ENCODE measurements around the gene COL5A3. TPM values are rescaled to one million over a fixed set of nuclear protein-coding genes. Genes with fewer than 3 reads are reported as not detected.

COL5A3 gene
- total RNA-seq, 1 experiment from 2014 or later = 0.26 TPM

DNA sequence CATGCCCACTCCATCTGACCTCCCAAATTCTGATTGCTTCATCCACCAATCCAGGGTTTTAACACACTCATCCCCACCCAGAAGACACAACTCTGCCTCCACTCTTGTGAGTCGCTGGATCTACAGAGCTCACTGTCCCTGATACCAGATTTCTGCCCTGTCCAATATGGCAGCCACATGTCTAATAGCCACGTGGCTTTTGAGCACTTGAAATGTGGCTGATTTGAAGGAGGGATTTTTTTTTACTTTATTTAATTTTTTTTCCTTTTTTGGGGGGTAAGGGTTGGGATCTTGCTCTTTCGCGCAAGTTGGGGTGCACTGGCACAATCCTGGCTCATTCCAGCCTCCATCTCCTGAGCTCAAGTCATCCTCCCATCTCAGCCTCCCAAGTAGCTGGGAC lies 49.2 kb downstream of the COL5A3 start:
- BruUV-seq (replicated peaks) = no TSS peak
- no peak overlapping the region for H3K4me3 Mint-ChIP-seq (ENCODE audit: low read depth, unreplicated experiment)
- CTCF ChIA-PET = interaction anchor here (0.6 kb wide), 1 partner anchor 8 kb away, joined by 3 read pairs; no protein-coding TSS in a partner anchor

DNA sequence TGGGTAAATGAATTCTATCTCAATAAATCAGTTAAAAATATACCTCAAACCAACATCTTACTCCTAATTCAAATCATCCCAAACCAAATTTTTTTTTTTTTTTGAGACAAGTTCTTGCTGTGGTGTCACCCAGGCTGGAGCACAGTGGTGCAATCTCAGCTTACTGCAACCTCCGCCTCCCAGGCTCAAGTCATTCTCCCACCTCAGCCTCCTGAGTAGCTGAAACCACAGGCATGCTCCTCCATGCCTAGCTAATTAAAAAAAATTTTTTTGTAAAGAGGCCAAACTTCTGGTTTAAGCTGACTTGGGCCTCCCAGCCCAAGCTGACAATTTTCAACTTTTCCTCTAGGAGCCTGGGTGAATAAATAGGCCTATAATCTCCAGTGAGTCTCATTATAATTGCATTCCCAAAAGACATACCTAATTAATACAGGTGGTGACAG lies 51.9 kb downstream of the COL5A3 start:
- TF ChIP-seq, protein P1, sequence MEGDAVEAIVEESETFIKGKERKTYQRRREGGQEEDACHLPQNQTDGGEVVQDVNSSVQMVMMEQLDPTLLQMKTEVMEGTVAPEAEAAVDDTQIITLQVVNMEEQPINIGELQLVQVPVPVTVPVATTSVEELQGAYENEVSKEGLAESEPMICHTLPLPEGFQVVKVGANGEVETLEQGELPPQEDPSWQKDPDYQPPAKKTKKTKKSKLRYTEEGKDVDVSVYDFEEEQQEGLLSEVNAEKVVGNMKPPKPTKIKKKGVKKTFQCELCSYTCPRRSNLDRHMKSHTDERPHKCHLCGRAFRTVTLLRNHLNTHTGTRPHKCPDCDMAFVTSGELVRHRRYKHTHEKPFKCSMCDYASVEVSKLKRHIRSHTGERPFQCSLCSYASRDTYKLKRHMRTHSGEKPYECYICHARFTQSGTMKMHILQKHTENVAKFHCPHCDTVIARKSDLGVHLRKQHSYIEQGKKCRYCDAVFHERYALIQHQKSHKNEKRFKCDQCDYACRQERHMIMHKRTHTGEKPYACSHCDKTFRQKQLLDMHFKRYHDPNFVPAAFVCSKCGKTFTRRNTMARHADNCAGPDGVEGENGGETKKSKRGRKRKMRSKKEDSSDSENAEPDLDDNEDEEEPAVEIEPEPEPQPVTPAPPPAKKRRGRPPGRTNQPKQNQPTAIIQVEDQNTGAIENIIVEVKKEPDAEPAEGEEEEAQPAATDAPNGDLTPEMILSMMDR (IDR thresholded peaks at IDR 0.05; ENCODE audit: unreplicated experiment) = no peak
- no TSS peak for BruUV-seq (replicated peaks)
- Mint-ChIP-seq H3K27me3 (ENCODE audit: unreplicated experiment) (peaks cover 12% of the 10 kb centered on the region), H3K9me3 (ENCODE audit: low read depth, unreplicated experiment) (no peaks in the 10 kb centered on the region), H3K4me1 (ENCODE audit: low read depth, unreplicated experiment) (no peaks in the 10 kb centered on the region), H3K4me3 (ENCODE audit: low read depth, unreplicated experiment) (no peak overlapping the region), H3K36me3 (ENCODE audit: insufficient read depth, unreplicated experiment) (no peaks in the 10 kb centered on the region), H3K27ac (ENCODE audit: unreplicated experiment) (no peak overlapping the region)
- DNase-seq = no peak
- CTCF ChIA-PET = no interaction called here
- intact Hi-C loops (cut with micrococcal nuclease; ENCODE audit: unreplicated experiment) = no loop called here

More for the DNA sequence above, 49.2 kb downstream of the COL5A3 start:
- no peak overlapping the region for H3K27ac Mint-ChIP-seq (ENCODE audit: unreplicated experiment)
- H3K9me3 Mint-ChIP-seq (ENCODE audit: low read depth, unreplicated experiment) = no peaks in the 10 kb centered on the region
- H3K36me3 Mint-ChIP-seq (ENCODE audit: insufficient read depth, unreplicated experiment) = no peaks in the 10 kb centered on the region
- no peak for DNase-seq
- intact Hi-C loops (cut with micrococcal nuclease; ENCODE audit: unreplicated experiment) = no loop called here
- peaks cover 14% of the 10 kb centered on the region for H3K27me3 Mint-ChIP-seq (ENCODE audit: unreplicated experiment)
- H3K4me1 Mint-ChIP-seq (ENCODE audit: low read depth, unreplicated experiment) = no peaks in the 10 kb centered on the region
- TF ChIP-seq, protein P1 (IDR thresholded peaks at IDR 0.05; ENCODE audit: unreplicated experiment) = no peak

DNA sequence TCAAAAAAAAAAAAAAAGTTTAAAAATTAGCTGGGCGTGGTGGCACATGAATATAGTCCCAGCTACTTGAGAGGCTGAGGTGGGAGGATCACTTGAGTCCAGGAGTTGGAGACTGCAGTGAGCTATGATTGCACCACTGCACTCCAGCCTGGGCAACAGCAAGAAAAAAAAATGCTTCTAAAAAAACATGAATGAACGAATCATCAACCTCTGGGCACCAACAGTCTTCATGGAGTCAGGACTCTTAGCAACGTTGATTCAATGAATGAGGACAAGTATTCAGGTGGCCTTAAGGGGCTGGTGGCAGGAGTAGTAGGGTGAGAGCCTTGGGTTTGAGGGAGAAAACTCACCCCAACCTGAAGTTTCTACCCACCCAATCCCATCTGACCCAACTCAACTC lies 53.3 kb downstream of the COL5A3 start:
- CTCF ChIA-PET = interaction anchor here (0.7 kb wide), 1 partner anchor 250 kb away, joined by 5 read pairs; no protein-coding TSS in a partner anchor

DNA sequence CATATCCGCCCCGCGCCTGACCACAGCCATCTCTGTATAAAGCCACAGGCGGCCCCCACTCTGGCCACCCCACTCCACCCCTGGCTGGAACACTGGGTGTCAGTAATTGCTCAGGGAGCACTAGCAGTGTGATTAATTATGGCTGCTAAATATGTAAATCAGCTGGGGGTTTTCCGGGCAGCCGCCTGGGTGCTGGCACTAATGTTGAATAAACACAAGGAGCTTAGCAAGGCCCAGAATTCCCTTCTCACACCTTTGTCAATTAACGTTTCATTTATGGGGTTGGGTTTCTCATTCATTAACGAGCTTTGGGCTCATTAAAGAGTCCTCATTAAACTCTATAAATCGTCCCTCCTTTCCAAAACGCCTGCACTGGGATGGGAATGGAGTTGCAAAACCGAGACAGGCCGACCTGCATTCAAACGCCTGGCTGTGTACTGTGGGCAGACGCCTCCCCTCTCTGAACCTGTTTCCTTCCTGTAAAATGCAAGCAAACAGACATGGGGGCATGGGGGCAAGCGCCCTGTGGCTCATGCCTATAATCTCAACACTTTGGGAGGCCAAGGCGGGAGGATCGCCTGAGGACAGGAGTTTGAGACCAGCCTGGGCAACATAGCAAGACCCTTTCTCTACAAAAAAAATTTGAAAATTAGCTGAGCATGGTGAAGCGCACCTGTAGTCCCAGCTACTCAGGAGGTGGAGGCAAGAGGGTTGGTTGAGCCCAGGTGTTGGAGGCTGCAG lies 56.3 kb downstream of the COL5A3 start:
- Mint-ChIP-seq H3K9me3 (ENCODE audit: low read depth, unreplicated experiment) (no peaks in the 10 kb centered on the region), H3K36me3 (ENCODE audit: insufficient read depth, unreplicated experiment) (no peaks in the 10 kb centered on the region), H3K4me3 (ENCODE audit: low read depth, unreplicated experiment) (no peak overlapping the region), H3K27ac (ENCODE audit: unreplicated experiment) (no peak overlapping the region), H3K4me1 (ENCODE audit: low read depth, unreplicated experiment) (no peaks in the 10 kb centered on the region), H3K27me3 (ENCODE audit: unreplicated experiment) (no peaks in the 10 kb centered on the region)
- no peak for DNase-seq
- BruUV-seq (replicated peaks) = no TSS peak
- TF ChIP-seq, protein P1 (IDR thresholded peaks at IDR 0.05; ENCODE audit: unreplicated experiment) = no peak
- intact Hi-C loops (cut with micrococcal nuclease; ENCODE audit: unreplicated experiment) = no loop called here
- CTCF ChIA-PET = interaction anchor here (0.8 kb wide), 1 partner anchor 22 kb away, joined by 6 read pairs; no protein-coding TSS in a partner anchor

More for the DNA sequence above, 53.3 kb downstream of the COL5A3 start:
- no TSS peak for BruUV-seq (replicated peaks)
- intact Hi-C loops (cut with micrococcal nuclease; ENCODE audit: unreplicated experiment) = no loop called here
- no peaks in the 10 kb centered on the region for H3K4me1 Mint-ChIP-seq (ENCODE audit: low read depth, unreplicated experiment)
- no peaks in the 10 kb centered on the region for H3K9me3 Mint-ChIP-seq (ENCODE audit: low read depth, unreplicated experiment)
- no peak overlapping the region for H3K27ac Mint-ChIP-seq (ENCODE audit: unreplicated experiment)
- TF ChIP-seq, protein P1 (IDR thresholded peaks at IDR 0.05; ENCODE audit: unreplicated experiment) = no peak
- no peaks in the 10 kb centered on the region for H3K36me3 Mint-ChIP-seq (ENCODE audit: insufficient read depth, unreplicated experiment)
- DNase-seq = no peak
- H3K4me3 Mint-ChIP-seq (ENCODE audit: low read depth, unreplicated experiment) = no peak overlapping the region
- peaks cover 2% of the 10 kb centered on the region for H3K27me3 Mint-ChIP-seq (ENCODE audit: unreplicated experiment)
